Heart left ventricle (tissue), 13 donors: ENCODE results near the gene TOMM20L.

ENCODE experiments used
- CTCF ChIP-seq, 12 donors: fragments of 200-600 bp; sonication (generic) in 4 of 12; IDR thresholded peaks; one replicate each; pipeline versions ENCODE4 v1.5.0 to v1.8.0; 2018 to 2022; ENCODE audit warnings: antibody characterized with exemption in 12 of 12, mild to moderate bottlenecking in 5 of 12
- POLR2A ChIP-seq, 2 donors: fragments of 450-650 bp; IDR thresholded peaks; one replicate each; pipeline ENCODE4 v1.6.1; 2017; ENCODE audit warnings: antibody characterized with exemption in 2 of 2, mild to moderate bottlenecking in 2 of 2, moderate library complexity in 2 of 2
- donor health status: ischemic (EF 13 %, LVEDD 7.1; RV severe dilation, severe dysfunction).
- donor health status: DM: no; HTN: yes; CAD: no.
- donor health status: DM: no; HTN: no; CAD: no.
- donor health status: ischemic (EF 25% LVEDD 6.9; RV normal size, moderate dysfunction).
- donor health status: ischemic (EF 25% LVEDD 5.7; RV mildly dilated, moderate dysfunction).
- donor health status: ischemic (EF 35%, LVEDD 5.7; RV mildly dilated, moderate dysfunction).
- donor health status: nonischemic (EF 11% LVEDD 7.7; RV severe dilation, severe dysfunction).
- donor health status: DM: yes; HTN: yes; CAD: no.
- donor health status: PGD.
- donor health status: ischemic (EF 29% LVEDD 5.4; RV normal size, mild dysfunction).
- donor health status: nonischemic (EF 23%, LVEDD 6.1; RV moderate dilation, normal function).

GRCh38 chr14:58395812-58396788, at the start of gene TOMM20L:
- TF ChIP-seq CTCF (IDR thresholded peaks at IDR 0.05) (peak; percentile 60 to 98 (median 88)), POLR2A (IDR thresholded peaks at IDR 0.05) (no peak)
